ENCODE measurements around the gene ATG16L2.

GRCh38 chr11:72872012-72872411 is 57.8 kb downstream of the ATG16L2 start:
- TF ChIP-seq ZNF274 (IDR thresholded peaks at IDR 0.05; ENCODE audit: low read depth, low read length) (no peak), YY1 (IDR thresholded peaks at IDR 0.05; ENCODE audit: insufficient read depth, insufficient read length) (no peak), SUZ12 (IDR thresholded peaks at IDR 0.05; ENCODE audit: extremely low read depth, insufficient read depth, insufficient read length) (no peak)
